Measurements from ENCODE around the gene CHRNA10. TPM values are rescaled to one million over a fixed set of nuclear protein-coding genes. Genes with fewer than 3 reads are reported as not detected.

Gene CHRNA10
- total RNA-seq, 2 donors from 2014 or later: 1.8 TPM; not detected in 1

GRCh38 chr11:3666023-3666530 lies 5.1 kb downstream of the CHRNA10 start:
- DNase-seq (ENCODE audit: low spot score) (no peak), ATAC-seq (ENCODE audit: insufficient number of reproducible peaks, low FRiP score, low read depth) (no peak)
- Histone ChIP-seq H3K4me1 (ENCODE audit: control insufficient read depth in 1 of 2, low read depth in 2 of 2) (no peaks in the 10 kb centered on the region), H3K4me3 (no peak overlapping the region), H3K27me3 (replicated peaks; ENCODE audit: insufficient read depth) (no peaks in the 10 kb centered on the region), H3K36me3 (peaks cover 16% of the 10 kb centered on the region), H3K27ac (no peak overlapping the region), H3K9me3 (no peaks in the 10 kb centered on the region)
- TF ChIP-seq CTCF (IDR thresholded peaks at IDR 0.05): no peak

DNA sequence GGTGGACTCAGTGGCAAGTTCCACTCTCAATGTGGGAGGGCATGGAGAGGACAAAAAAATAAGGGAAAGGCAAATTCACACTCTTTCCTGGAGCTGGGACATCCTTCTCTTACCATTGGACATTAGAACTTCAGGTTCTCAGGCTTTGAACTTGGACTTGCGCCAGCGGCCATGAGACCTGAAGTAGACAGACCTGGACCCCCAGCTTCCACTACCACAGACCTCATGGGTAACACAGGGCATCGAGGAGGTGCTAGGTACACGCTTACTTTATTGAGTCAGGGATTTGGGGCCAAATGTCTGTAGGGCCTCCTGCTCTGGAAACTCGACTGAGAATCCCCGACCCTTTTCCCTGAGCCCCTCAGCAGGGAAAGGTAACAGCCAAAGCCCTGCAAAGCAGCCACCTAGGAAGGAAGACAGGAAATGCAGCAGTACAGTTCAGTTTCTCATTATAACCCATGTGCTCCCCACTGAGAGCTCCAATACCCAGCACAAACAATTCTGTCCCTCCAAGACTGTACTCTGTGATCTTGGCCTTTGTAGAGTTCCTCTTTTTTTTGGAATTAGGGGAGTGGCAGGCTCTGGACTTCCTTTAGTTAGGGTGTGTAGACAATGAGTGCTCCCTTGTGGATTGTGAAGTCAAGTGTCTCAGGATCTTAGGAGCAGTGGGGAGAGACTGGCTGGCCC lies 5.7 kb downstream of the CHRNA10 start:
- no peak overlapping the region for H3K27ac ChIP-seq
- TF ChIP-seq CTCF (IDR thresholded peaks at IDR 0.05): no peak
- ATAC-seq (ENCODE audit: insufficient number of reproducible peaks, low FRiP score, low read depth) (no peak), DNase-seq (ENCODE audit: low spot score) (no peak)
- H3K36me3 ChIP-seq: peaks cover 12% of the 10 kb centered on the region
- H3K4me1 ChIP-seq (ENCODE audit: control insufficient read depth in 1 of 2, low read depth in 2 of 2): no peaks in the 10 kb centered on the region
- H3K4me3 ChIP-seq: no peak overlapping the region
- H3K9me3 ChIP-seq: no peaks in the 10 kb centered on the region
- H3K27me3 ChIP-seq (replicated peaks; ENCODE audit: insufficient read depth): no peaks in the 10 kb centered on the region

DNA sequence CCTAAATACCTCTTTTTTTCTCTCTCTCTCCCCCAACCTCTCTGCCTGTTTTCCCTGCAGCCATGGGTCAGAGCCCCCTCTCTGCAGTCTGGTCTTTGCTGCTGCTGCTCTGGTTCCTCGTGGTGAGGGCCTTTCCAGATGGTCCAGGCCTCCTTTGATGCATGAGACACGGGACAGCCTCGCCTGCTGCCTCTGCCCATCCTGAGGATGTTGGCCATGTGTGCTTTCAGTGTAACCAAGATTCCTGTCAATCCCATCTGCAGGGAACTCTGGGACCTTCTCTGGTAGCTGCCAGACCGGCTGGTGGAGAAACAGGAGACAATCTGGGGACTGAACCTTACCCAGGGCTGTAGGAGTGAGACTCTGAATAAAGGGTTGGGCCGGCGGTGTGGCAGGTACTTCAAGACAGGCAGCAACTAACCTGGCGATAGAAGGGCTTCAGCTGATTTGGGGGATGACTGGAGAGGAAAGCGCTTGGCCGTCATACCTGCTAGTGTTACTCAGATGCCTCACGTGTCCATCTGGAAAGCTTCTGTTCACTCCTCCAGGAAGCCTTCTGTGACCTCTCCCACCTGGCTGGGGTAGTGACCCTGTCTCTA lies 7.1 kb downstream of the CHRNA10 start:
- Histone ChIP-seq H3K9me3 (no peaks in the 10 kb centered on the region), H3K27ac (no peak overlapping the region), H3K4me1 (ENCODE audit: control insufficient read depth in 1 of 2, low read depth in 2 of 2) (no peaks in the 10 kb centered on the region), H3K36me3 (peaks cover 6% of the 10 kb centered on the region), H3K27me3 (replicated peaks; ENCODE audit: insufficient read depth) (no peaks in the 10 kb centered on the region), H3K4me3 (no peak overlapping the region)
- no peak for DNase-seq (ENCODE audit: low spot score)
- TF ChIP-seq CTCF (IDR thresholded peaks at IDR 0.05): no peak
- no peak for ATAC-seq (ENCODE audit: insufficient number of reproducible peaks, low FRiP score, low read depth)

DNA sequence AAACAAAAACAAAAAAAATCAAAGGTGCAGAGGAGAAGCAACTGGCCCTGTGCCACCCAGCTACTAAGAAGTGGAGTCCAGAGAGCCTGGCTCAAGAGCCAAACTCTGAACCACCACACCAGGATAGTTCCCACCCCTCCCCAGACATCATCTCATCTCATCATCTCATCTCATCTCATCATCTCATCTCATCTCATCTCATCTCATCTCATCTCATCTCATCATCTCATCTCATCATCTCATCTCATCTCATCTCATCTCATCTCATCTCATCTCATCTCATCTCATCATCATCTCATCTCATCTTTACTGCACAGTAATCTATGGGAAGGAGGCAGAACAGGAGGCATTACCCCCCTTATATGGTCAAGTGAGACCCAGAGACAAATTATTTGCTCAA lies 8.3 kb downstream of the CHRNA10 start:
- Histone ChIP-seq H3K4me3 (no peak overlapping the region), H3K4me1 (ENCODE audit: control insufficient read depth in 1 of 2, low read depth in 2 of 2) (no peaks in the 10 kb centered on the region), H3K27ac (no peak overlapping the region), H3K27me3 (replicated peaks; ENCODE audit: insufficient read depth) (no peaks in the 10 kb centered on the region), H3K9me3 (no peaks in the 10 kb centered on the region), H3K36me3 (peaks cover 6% of the 10 kb centered on the region)
- DNase-seq (ENCODE audit: low spot score): no peak
- ATAC-seq (ENCODE audit: insufficient number of reproducible peaks, low FRiP score, low read depth): no peak
- TF ChIP-seq CTCF (IDR thresholded peaks at IDR 0.05): no peak

- Histone ChIP-seq H3K27ac (no peak overlapping the region), H3K36me3 (peaks cover 6% of the 10 kb centered on the region), H3K4me3 (no peak overlapping the region), H3K4me1 (ENCODE audit: control insufficient read depth in 1 of 2, low read depth in 2 of 2) (no peaks in the 10 kb centered on the region), H3K9me3 (no peaks in the 10 kb centered on the region), H3K27me3 (replicated peaks; ENCODE audit: insufficient read depth) (no peaks in the 10 kb centered on the region)
- DNase-seq (ENCODE audit: low spot score) (no peak), ATAC-seq (ENCODE audit: insufficient number of reproducible peaks, low FRiP score, low read depth) (no peak)
- TF ChIP-seq CTCF (IDR thresholded peaks at IDR 0.05): no peak
These were observed 10.2 kb downstream of the CHRNA10 start for GRCh38 chr11:3660960-3661359.
